T-cell (primary cell): Measurements from ENCODE around the gene SEPTIN5. TPM values are rescaled to one million over a fixed set of nuclear protein-coding genes. Genes with fewer than 3 reads are reported as not detected.
A peak's percentile ranks its signal among the peaks of the same experiment; 100 is the strongest.

ENCODE experiments used
- ATAC-seq, 4 experiments: fragments of 200-7000 bp in 3 of 4; fragments of 150-1000 bp in 1 of 4; cut with Tn5 transposase; replicated peaks in 1 of 4; 1 replicate in 3 of 4; 2 replicates in 1 of 4; pipeline ENCODE4 v1.10.0; 2021; ENCODE audit warnings: moderate library complexity in 3 of 4, mild to moderate bottlenecking in 2 of 4, moderate number of reproducible peaks in 1 of 4
- CTCF ChIA-PET, 2 donors: fragments of 300-600 bp; sonication (Branson Sonifier 250); formaldehyde crosslinking; loops; one replicate each; lab custom pipeline; 2022; ENCODE audit warnings: antibody characterized with exemption in 2 of 2; lab: Charles Lee
- POLR2A ChIA-PET, 2 donors: fragments of 300-600 bp; sonication (Branson Sonifier 250); formaldehyde crosslinking; loops; one replicate each; lab custom pipeline; 2022; ENCODE audit warnings: antibody characterized with exemption in 2 of 2; lab: Charles Lee
- DNase-seq, 35 experiments: peaks; one replicate each; pipeline versions ENCODE4 v3.0.0 to v3.0.0-alpha.2; 2013 to 2023
- H3K27ac ChIP-seq: one replicate; pipeline ENCODE4 v1.5.1; 2013; ENCODE audit warnings: low read length
- H3K27me3 ChIP-seq, 2 experiments: replicated peaks in 1 of 2; 1 replicate in 1 of 2; 2 replicates in 1 of 2; pipeline versions ENCODE4 v1.6.1 to v1.7.0; 2013; ENCODE audit warnings: low read length in 1 of 2, mixed read lengths in 1 of 2; ENCODE audit not compliant: control insufficient read depth in 2 of 2, insufficient read depth in 2 of 2; ENCODE audit errors: extremely low read depth in 1 of 2
- H3K36me3 ChIP-seq, 2 donors: 1 replicate in 1 of 2; 2 replicates in 1 of 2; pipeline versions ENCODE4 v1.6.1 to v1.7.0; 2013; ENCODE audit warnings: low read length in 1 of 2; ENCODE audit not compliant: control insufficient read depth in 2 of 2, insufficient read depth in 1 of 2; ENCODE audit errors: extremely low read depth in 1 of 2
- H3K4me1 ChIP-seq, 2 experiments: 1 replicate in 1 of 2; 2 replicates in 1 of 2; pipeline versions ENCODE4 v1.6.1 to v1.7.0; 2013; ENCODE audit warnings: low read length in 2 of 2, mixed read lengths in 1 of 2; ENCODE audit not compliant: insufficient read depth in 2 of 2, control insufficient read depth in 1 of 2; ENCODE audit errors: extremely low read depth in 1 of 2
- H3K4me3 ChIP-seq, 2 donors: 1 replicate in 1 of 2; 2 replicates in 1 of 2; pipeline versions ENCODE4 v1.5.1 to v1.7.0; 2013; ENCODE audit warnings: mild to moderate bottlenecking in 2 of 2, low read length in 1 of 2, moderate library complexity in 1 of 2; ENCODE audit not compliant: control insufficient read depth in 1 of 2; ENCODE audit errors: extremely low read depth in 1 of 2
- H3K9me3 ChIP-seq: 2 replicates; pipeline ENCODE4 v1.7.0; 2013
- H3K27ac Mint-ChIP-seq, 2 donors: one replicate each; pipeline ENCODE4 v1.8.0; 2020 to 2021; ENCODE audit warnings: mild to moderate bottlenecking in 2 of 2, mixed read lengths in 2 of 2
- H3K27me3 Mint-ChIP-seq, 2 donors: one replicate each; pipeline ENCODE4 v1.8.0; 2021 to 2022; ENCODE audit warnings: mixed read lengths in 2 of 2
- H3K36me3 Mint-ChIP-seq: one replicate; pipeline ENCODE4 v1.8.0; 2021; ENCODE audit warnings: mixed read lengths
- H3K4me1 Mint-ChIP-seq, 3 donors: one replicate each; pipeline ENCODE4 v1.8.0; 2020 to 2022; ENCODE audit warnings: mixed read lengths in 3 of 3, mild to moderate bottlenecking in 1 of 3
- H3K4me3 Mint-ChIP-seq, 3 donors: one replicate each; pipeline ENCODE4 v1.8.0; 2020 to 2022; ENCODE audit warnings: mild to moderate bottlenecking in 3 of 3, mixed read lengths in 3 of 3, moderate library complexity in 3 of 3
- H3K9me3 Mint-ChIP-seq, 3 donors: one replicate each; pipeline ENCODE4 v1.8.0; 2020 to 2022; ENCODE audit warnings: mixed read lengths in 3 of 3
- WGBS: methylation state at CpG from one replicate; pipeline ENCODE4 v1.1.5; 2013; ENCODE audit warnings: missing lambda C conversion rate; ENCODE audit not compliant: insufficient coverage; 5-methylcytosine and 5-hydroxymethylcytosine counted together
- total RNA-seq, 35 experiments: library from RNA in 6 of 35; stranded (reverse) in 6 of 35; fragments of 120-200 nt in 1 of 35; gene quantifications; one replicate each; pipeline versions ENCODE4 v1.2.1 to v1.2.4 and lab custom pipeline; 2013 to 2026

SEPTIN5 gene
- total RNA-seq, 5 donors from 2014 or later (not counting 1 experiment from before 2014, with no cell fraction given) = 0.33 to 3.2 (median 1.2) TPM

GRCh38 chr22:19759427-19760057, 45.2 kb downstream of the SEPTIN5 start:
- CTCF ChIA-PET = no interaction called here
- DNase-seq (no peak), ATAC-seq (no peak)
- Mint-ChIP-seq H3K27me3 (peaks cover 38 to 63% of the 10 kb centered on the region in 2 donors), H3K36me3 (no peaks in the 10 kb centered on the region), H3K4me3 (peak overlapping the region; percentile 75 to 82 (median 76)), H3K27ac (no peak overlapping the region), H3K9me3 (no peaks in the 10 kb centered on the region), H3K4me1 (peaks cover 31 to 40% (median 35%) of the 10 kb centered on the region in 3 donors)
- POLR2A ChIA-PET = no interaction called here
- 8% methylated on average over 41 of the region's 43 CpGs for WGBS
- H3K4me3 ChIP-seq = no peak overlapping the region
- H3K36me3 ChIP-seq = no peaks in the 10 kb centered on the region
- H3K27me3 ChIP-seq = peaks cover 16 to 82% of the 10 kb centered on the region in 2 experiments
- peaks cover 5 to 40% of the 10 kb centered on the region in 2 experiments for H3K4me1 ChIP-seq
- no peaks in the 10 kb centered on the region for H3K9me3 ChIP-seq
- H3K27ac ChIP-seq = no peak overlapping the region

- H3K36me3 ChIP-seq = no peaks in the 10 kb centered on the region
- ChIA-PET CTCF (no interaction called here), POLR2A (no interaction called here)
- peak within 1 kb of the TSS in 1 of 2 donors; percentile 71 for H3K4me3 ChIP-seq
- H3K27me3 Mint-ChIP-seq = peaks cover 37 to 65% of the 10 kb centered on the region in 2 donors
- H3K9me3 ChIP-seq = no peaks in the 10 kb centered on the region
- WGBS = 1% methylated on average over 47 of the region's 79 CpGs
- peaks cover 6 to 39% of the 10 kb centered on the region in 2 experiments for H3K4me1 ChIP-seq
- H3K4me3 Mint-ChIP-seq = peak within 1 kb of the TSS; percentile 75 to 82 (median 76)
- peaks cover 20 to 82% of the 10 kb centered on the region in 2 experiments for H3K27me3 ChIP-seq
- ATAC-seq (no peak), DNase-seq (no peak)
- H3K4me1 Mint-ChIP-seq = peaks cover 34 to 40% (median 35%) of the 10 kb centered on the region in 3 donors
- no peak within 1 kb of the TSS for H3K27ac ChIP-seq
- peak within 1 kb of the TSS in 1 of 2 donors; percentile 63 for H3K27ac Mint-ChIP-seq
- H3K9me3 Mint-ChIP-seq = no peaks in the 10 kb centered on the region
- H3K36me3 Mint-ChIP-seq = no peaks in the 10 kb centered on the region
These were observed 46.0 kb downstream of the SEPTIN5 start, which contains the start of gene TBX1 for GRCh38 chr22:19760058-19760950. Gene TBX1, plus strand, starts transcription at chr22:19760778. Its CDS starts 66 bp downstream, at chr22:19760844.

GRCh38 chr22:19760951-19761724, 46.8 kb downstream of the SEPTIN5 start:
- ChIA-PET POLR2A (no interaction called here), CTCF (interaction anchor here in 1 of 2 donors (0.5 kb wide), 1 partner anchor 189 kb away, joined by 4 read pairs; no protein-coding TSS in a partner anchor)
- Mint-ChIP-seq H3K4me3 (peak overlapping the region; percentile 60 to 76 (median 73)), H3K4me1 (peaks cover 28 to 36% (median 31%) of the 10 kb centered on the region in 3 donors), H3K36me3 (no peaks in the 10 kb centered on the region), H3K9me3 (no peaks in the 10 kb centered on the region), H3K27ac (no peak overlapping the region), H3K27me3 (peaks cover 32 to 63% of the 10 kb centered on the region in 2 donors)
- Histone ChIP-seq H3K4me1 (peaks cover 6 to 34% of the 10 kb centered on the region in 2 experiments), H3K27ac (no peak overlapping the region), H3K4me3 (peak overlapping the region in 1 of 2 donors; percentile 71), H3K36me3 (no peaks in the 10 kb centered on the region), H3K9me3 (no peaks in the 10 kb centered on the region), H3K27me3 (peaks cover 21 to 77% of the 10 kb centered on the region in 2 experiments)
- no peak for ATAC-seq
- WGBS = 9% methylated on average over 108 of the region's 117 CpGs
- DNase-seq = no peak

GRCh38 chr22:19761725-19762567, 47.6 kb downstream of the SEPTIN5 start:
- no peak overlapping the region for H3K27ac Mint-ChIP-seq
- H3K27ac ChIP-seq = no peak overlapping the region
- WGBS = 82% methylated on average over 33 of the region's 33 CpGs

GRCh38 chr22:19762568-19763457, 48.5 kb downstream of the SEPTIN5 start:
- POLR2A ChIA-PET = no interaction called here

More at GRCh38 chr22:19761725-19762567, 47.6 kb downstream of the SEPTIN5 start:
- ATAC-seq = no peak
- Histone ChIP-seq H3K4me1 (peaks cover 5 to 30% of the 10 kb centered on the region in 2 experiments), H3K9me3 (no peaks in the 10 kb centered on the region), H3K36me3 (no peaks in the 10 kb centered on the region), H3K27me3 (peaks cover 21 to 74% of the 10 kb centered on the region in 2 experiments), H3K4me3 (peak overlapping the region in 1 of 2 donors; percentile 38)
- ChIA-PET POLR2A (no interaction called here), CTCF (no interaction called here)
- Mint-ChIP-seq H3K27me3 (peaks cover 32 to 59% of the 10 kb centered on the region in 2 donors), H3K36me3 (no peaks in the 10 kb centered on the region), H3K4me3 (peak overlapping the region; percentile 60 to 76 (median 73)), H3K9me3 (no peaks in the 10 kb centered on the region), H3K4me1 (peaks cover 23 to 32% (median 27%) of the 10 kb centered on the region in 3 donors)
- DNase-seq = no peak

More at GRCh38 chr22:19762568-19763457, 48.5 kb downstream of the SEPTIN5 start:
- Mint-ChIP-seq H3K27me3 (peaks cover 35 to 59% of the 10 kb centered on the region in 2 donors), H3K4me3 (no peak overlapping the region), H3K36me3 (no peaks in the 10 kb centered on the region), H3K9me3 (no peaks in the 10 kb centered on the region), H3K27ac (no peak overlapping the region), H3K4me1 (peaks cover 24 to 31% (median 27%) of the 10 kb centered on the region in 3 donors)
- Histone ChIP-seq H3K4me1 (peaks cover 5 to 33% of the 10 kb centered on the region in 2 experiments), H3K27me3 (peaks cover 19 to 74% of the 10 kb centered on the region in 2 experiments), H3K4me3 (no peak overlapping the region), H3K27ac (no peak overlapping the region), H3K9me3 (no peaks in the 10 kb centered on the region), H3K36me3 (no peaks in the 10 kb centered on the region)
- CTCF ChIA-PET = no interaction called here
- DNase-seq (no peak), ATAC-seq (no peak)
- 86% methylated on average over 30 of the region's 34 CpGs for WGBS
